SK-N-SH (cell line): ENCODE data around the gene RPA1. TPM values are rescaled to one million over a fixed set of nuclear protein-coding genes. Genes with fewer than 3 reads are reported as not detected.

Experiments used
- CTCF ChIA-PET: fragments of 300-600, 350-600 bp; formaldehyde crosslinking; extraction: SDS; loops from one replicate; lab custom pipeline; 2021; lab: Yijun Ruan, JAX
- POLR2A ChIA-PET: fragments of 350-600 bp; sonication (Branson Sonifier 250); formaldehyde crosslinking; extraction: SDS; loops from one replicate; lab custom pipeline; 2020; ENCODE audit warnings: antibody characterized with exemption, inconsistent platforms; lab: Yijun Ruan, JAX
- DNase-seq: peaks from one replicate; pipeline ENCODE4 v3.0.0; 2012
- H2AFZ ChIP-seq: fragments of 200-600 bp; sonication (generic); 2 replicates; pipeline ENCODE4 v1.8.1; 2016; ENCODE audit warnings: antibody characterized with exemption, mild to moderate bottlenecking, low read depth
- H3F3A ChIP-seq: fragments of 200-600 bp; sonication (generic); replicated peaks from 2 replicates; pipeline ENCODE3; 2016; ENCODE audit warnings: antibody characterized with exemption, mild to moderate bottlenecking; ENCODE audit not compliant: insufficient read depth
- H3K27ac ChIP-seq, 2 experiments: fragments of 200-500 bp in 1 of 2; fragments of 200-600 bp in 1 of 2; sonication (Bioruptor generic) in 1 of 2; sonication (generic), shearing (Covaris generic) in 1 of 2; 2 replicates each; pipeline versions ENCODE4 v1.5.1 to v1.6.1; 2014 to 2016; ENCODE audit warnings: low read depth in 2 of 2, inconsistent platforms in 1 of 2, low read length in 1 of 2, mild to moderate bottlenecking in 1 of 2, mixed read lengths in 1 of 2
- H3K27me3 ChIP-seq: fragments of 200-600 bp; sonication (generic), shearing (Covaris generic); 2 replicates; pipeline ENCODE4 v1.6.1; 2016; ENCODE audit warnings: mixed run types; ENCODE audit not compliant: insufficient read depth
- H3K36me3 ChIP-seq, 2 experiments: fragments of 200-500 bp in 1 of 2; fragments of 200-600 bp in 1 of 2; sonication (Bioruptor generic) in 1 of 2; sonication (generic) in 1 of 2; replicated peaks in 1 of 2; 2 replicates each; pipeline versions ENCODE3 to v1.5.1; 2014 to 2016; ENCODE audit warnings: low read length in 1 of 2, mild to moderate bottlenecking in 1 of 2; ENCODE audit not compliant: insufficient read depth in 2 of 2, control insufficient read depth in 1 of 2
- H3K4me1 ChIP-seq, 2 experiments: fragments of 200-500 bp in 1 of 2; fragments of 200-600 bp in 1 of 2; sonication (Bioruptor generic) in 1 of 2; sonication (generic), shearing (Covaris generic) in 1 of 2; 2 replicates each; pipeline versions ENCODE4 v1.5.1 to v1.6.1; 2014 to 2016; ENCODE audit warnings: low read depth in 1 of 2, low read length in 1 of 2, mixed run types in 1 of 2; ENCODE audit not compliant: insufficient read depth in 2 of 2, control insufficient read depth in 1 of 2
- H3K4me2 ChIP-seq: fragments of 200-600 bp; sonication (generic), shearing (Covaris generic); 2 replicates; pipeline ENCODE4 v1.6.1; 2017; ENCODE audit warnings: mixed run types
- H3K4me3 ChIP-seq, 2 experiments: fragments of 200-500 bp in 1 of 2; fragments of 200-600 bp in 1 of 2; sonication (Bioruptor generic) in 1 of 2; sonication (generic), shearing (Covaris generic) in 1 of 2; 2 replicates each; pipeline versions ENCODE4 v1.5.1 to v1.8.1; 2014 to 2016; ENCODE audit warnings: low read depth in 2 of 2, inconsistent platforms in 1 of 2, low read length in 1 of 2, mild to moderate bottlenecking in 1 of 2, mixed read lengths in 1 of 2, moderate library complexity in 1 of 2
- H3K79me2 ChIP-seq: fragments of 200-600 bp; sonication (generic); 2 replicates; pipeline ENCODE4 v1.8.1; 2017; ENCODE audit warnings: mild to moderate bottlenecking; ENCODE audit not compliant: insufficient read depth
- H3K9ac ChIP-seq: fragments of 200-600 bp; sonication (generic); 2 replicates; pipeline ENCODE4 v1.6.1; 2017; ENCODE audit warnings: mixed run types
- H3K9me2 ChIP-seq: fragments of 200-600 bp; sonication (generic); 2 replicates; pipeline ENCODE4 v1.6.1; 2017; ENCODE audit warnings: mixed run types
- H3K9me3 ChIP-seq: fragments of 200-600 bp; sonication (generic); 2 replicates; pipeline ENCODE4 v1.6.1; 2017; ENCODE audit warnings: mixed run types, mild to moderate bottlenecking, moderate library complexity
- H4K20me1 ChIP-seq: fragments of 200-600 bp; sonication (generic); 2 replicates; pipeline ENCODE4 v1.6.1; 2017; ENCODE audit warnings: mild to moderate bottlenecking, mixed run types; ENCODE audit not compliant: insufficient read depth
- CHD2 ChIP-seq: fragments of 150-350 bp; IDR thresholded peaks from 2 replicates; pipeline ENCODE4 v1.6.1; 2018; ENCODE audit warnings: low read length; ENCODE audit not compliant: partially characterized antibody
- ELF1 ChIP-seq: IDR thresholded peaks from 2 replicates; pipeline ENCODE4 v1.4.0; 2012
- FOXJ3 ChIP-seq: sonication (generic); formaldehyde crosslinking; IDR thresholded peaks from 2 replicates; pipeline ENCODE4 v1.5.1; 2020; ENCODE audit warnings: mild to moderate bottlenecking, missing genetic modification reagents
- FOXM1 ChIP-seq: IDR thresholded peaks from 2 replicates; pipeline ENCODE4 v1.4.0; 2012; ENCODE audit warnings: low read depth, mild to moderate bottlenecking
- GABPA ChIP-seq: IDR thresholded peaks from 2 replicates; pipeline ENCODE4 v1.4.0; 2012; ENCODE audit warnings: low read depth, mild to moderate bottlenecking
- IRF3 ChIP-seq: fragments of 150-350 bp; IDR thresholded peaks from 2 replicates; pipeline ENCODE4 v1.6.1; 2016; ENCODE audit warnings: mild to moderate bottlenecking, low read depth, low read length
- MAX ChIP-seq: IDR thresholded peaks from 2 replicates; pipeline ENCODE4 v1.4.0; 2012; ENCODE audit warnings: low read depth
- MXI1 ChIP-seq: IDR thresholded peaks from 2 replicates; pipeline ENCODE4 v1.6.1; 2012; ENCODE audit warnings: mild to moderate bottlenecking, low read depth, low read length, improper control_type of control experiment
- NFIC ChIP-seq: IDR thresholded peaks from 2 replicates; pipeline ENCODE4 v1.4.0; 2012; ENCODE audit warnings: borderline replicate concordance
- NRF1 ChIP-seq: IDR thresholded peaks from 2 replicates; pipeline ENCODE4 v1.6.1; 2012; ENCODE audit warnings: low read depth, mild to moderate bottlenecking, low read length
- PBX3 ChIP-seq: IDR thresholded peaks from 2 replicates; pipeline ENCODE4; 2012
- POLR2AphosphoS5 ChIP-seq: IDR thresholded peaks from 2 replicates; pipeline ENCODE4 v1.6.1; 2012; ENCODE audit warnings: low read depth, low read length
- RAD21 ChIP-seq: IDR thresholded peaks from 2 replicates; pipeline ENCODE4 v1.6.1; 2012; ENCODE audit warnings: mild to moderate bottlenecking, low read length
- REST ChIP-seq: IDR thresholded peaks from 2 replicates; pipeline ENCODE4 v1.6.1; 2012; ENCODE audit warnings: mild to moderate bottlenecking, low read depth, low read length, moderate library complexity
- SIN3A ChIP-seq: IDR thresholded peaks from 2 replicates; pipeline ENCODE4 v1.6.1; 2012; ENCODE audit warnings: low read depth, mild to moderate bottlenecking, low read length, moderate library complexity, borderline replicate concordance
- SMC3 ChIP-seq: IDR thresholded peaks from 2 replicates; pipeline ENCODE4 v1.6.1; 2012; ENCODE audit warnings: low read depth, low read length, improper control_type of control experiment
- TCF12 ChIP-seq: IDR thresholded peaks from 2 replicates; pipeline ENCODE4 v1.4.0; 2012
- USF1 ChIP-seq: IDR thresholded peaks from 2 replicates; pipeline ENCODE4 v1.4.0; 2012; ENCODE audit warnings: low read depth, borderline replicate concordance
- USF2 ChIP-seq: fragments of 150-350 bp; IDR thresholded peaks from 2 replicates; pipeline ENCODE4 v1.6.1; 2017; ENCODE audit warnings: antibody characterized with exemption, low read length, low read depth, borderline replicate concordance
- ZBTB33 ChIP-seq: IDR thresholded peaks from 2 replicates; pipeline ENCODE4 v1.4.0; 2012; ENCODE audit warnings: low read depth, borderline replicate concordance
- WGBS: methylation state at CpG from one replicate; pipeline ENCODE4 v1.1.6; 2017; ENCODE audit warnings: low lambda C conversion rate; 5-methylcytosine and 5-hydroxymethylcytosine counted together
- polyA plus RNA-seq, 3 experiments: library from polyadenylated mRNA; depleted of rRNA; stranded (reverse); fragments of >200 nt; gene quantifications; 2 replicates each; pipeline ENCODE4 v1.2.3, GENCODE V29; 2012

RPA1 gene
- polyA plus RNA-seq, 1 of the 3 experiments (the other 2 are of a cell fraction), result 47.2 TPM

GRCh38 chr17:1878419-1879121 is 48.8 kb downstream of the RPA1 start:
- Histone ChIP-seq H3K4me3 (no peak overlapping the region), H3K27ac (no peak overlapping the region), H3K79me2 (no peaks in the 10 kb centered on the region), H2AFZ (no peak overlapping the region), H3K4me2 (no peak overlapping the region), H3K9me2 (no peaks in the 10 kb centered on the region), H3K4me1 (no peaks in the 10 kb centered on the region), H3K9me3 (no peaks in the 10 kb centered on the region), H3K36me3 (peaks cover 42 to 67% of the 10 kb centered on the region in 2 experiments), H3F3A (no peaks in the 10 kb centered on the region), H4K20me1 (no peaks in the 10 kb centered on the region), H3K27me3 (no peaks in the 10 kb centered on the region), H3K9ac (no peak overlapping the region)
- ChIA-PET POLR2A (no interaction called here), CTCF (interaction anchor here (1.0 to 1.8 kb wide), 5 partner anchors 8 to 160 kb away, joined by 3 to 7 read pairs (median 5); no protein-coding TSS in a partner anchor)
- 93% methylated on average over 17 of the region's 17 CpGs for WGBS
- DNase-seq, result no peak
- TF ChIP-seq PBX3, result no peak
- no peak for TF ChIP-seq POLR2AphosphoS5
- TF ChIP-seq FOXM1, result no peak
- TF ChIP-seq USF1, result no peak
- TF ChIP-seq IRF3, result no peak
- TF ChIP-seq MAX, result no peak
- TF ChIP-seq REST, result no peak
- no peak for TF ChIP-seq ZBTB33
- TF ChIP-seq GABPA, result no peak
- TF ChIP-seq MXI1, result no peak
- TF ChIP-seq NFIC, result no peak
- TF ChIP-seq RAD21, result no peak
- no peak for TF ChIP-seq ELF1
- TF ChIP-seq SIN3A, result no peak
- TF ChIP-seq NRF1, result no peak
- TF ChIP-seq USF2, result no peak
- no peak for TF ChIP-seq TCF12
- no peak for TF ChIP-seq CHD2
- no peak for TF ChIP-seq FOXJ3 (CRISPR knock-in tag)
- no peak for TF ChIP-seq SMC3
